ENCODE data around the gene GPR61.

The GPR61 gene

GRCh38 chr1:109578947-109579443 is 39.3 kb downstream of the GPR61 start:
- no peak for DNase-seq

GRCh38 chr1:109579491-109579890 is 39.8 kb downstream of the GPR61 start:
- no peak for DNase-seq

GRCh38 chr1:109582021-109582420 is 42.3 kb downstream of the GPR61 start:
- no peak for DNase-seq

DNA sequence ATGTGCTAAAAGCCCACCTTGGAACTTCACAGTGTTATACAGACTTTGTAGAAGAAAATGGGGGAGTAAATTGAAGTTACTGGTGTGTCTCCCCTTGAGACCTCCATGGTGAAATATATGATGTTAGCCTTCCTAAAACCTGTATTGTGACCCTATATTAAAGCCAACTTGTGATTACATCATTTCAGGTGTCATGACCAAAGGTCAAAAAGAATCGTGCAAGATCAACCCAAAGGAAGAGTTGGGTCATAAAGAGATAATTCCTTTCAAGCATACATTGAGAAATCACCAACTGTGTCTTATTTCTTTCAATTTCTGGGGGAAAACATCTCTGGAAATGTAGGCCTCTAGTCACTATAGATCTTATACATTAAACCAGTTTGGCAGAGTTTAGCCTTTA is 45.1 kb downstream of the GPR61 start:
- DNase-seq, result no peak

DNA sequence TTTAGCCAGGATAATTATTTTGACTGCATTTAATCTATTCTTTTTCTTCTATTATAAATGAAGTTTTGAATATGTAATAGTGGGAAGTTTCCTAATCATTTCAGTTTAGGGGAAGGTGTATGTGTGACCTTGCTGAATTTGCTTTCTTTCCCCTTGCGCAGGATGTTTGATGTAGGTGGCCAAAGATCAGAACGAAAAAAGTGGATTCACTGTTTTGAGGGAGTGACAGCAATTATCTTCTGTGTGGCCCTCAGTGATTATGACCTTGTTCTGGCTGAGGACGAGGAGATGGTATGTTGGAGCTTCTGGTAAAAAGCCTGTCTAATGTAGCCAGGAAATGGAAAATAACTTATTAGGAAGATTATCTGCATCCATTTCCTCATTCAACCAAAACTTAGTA is 46.4 kb downstream of the GPR61 start:
- DNase-seq, result no peak

DNA sequence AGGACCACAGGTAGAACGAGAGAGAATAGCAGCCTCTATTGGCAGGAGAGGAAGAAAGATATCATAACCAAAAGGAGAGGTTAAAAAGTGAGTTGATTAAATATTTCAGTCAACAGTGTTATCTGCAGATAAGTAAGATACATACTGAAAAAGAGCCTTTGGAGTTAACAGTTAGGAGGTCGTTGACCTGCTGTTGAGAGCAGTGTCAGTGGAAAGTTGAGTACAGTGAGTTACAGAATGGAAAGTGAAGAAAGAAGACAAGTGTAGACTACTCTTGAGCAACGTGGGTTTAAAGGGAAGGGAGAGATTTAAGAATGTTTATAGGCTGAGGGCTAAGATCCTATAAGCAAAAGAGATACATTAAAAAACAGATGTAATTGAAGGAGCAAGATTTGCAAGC is 49.5 kb downstream of the GPR61 start:
- DNase-seq, result no peak

DNA sequence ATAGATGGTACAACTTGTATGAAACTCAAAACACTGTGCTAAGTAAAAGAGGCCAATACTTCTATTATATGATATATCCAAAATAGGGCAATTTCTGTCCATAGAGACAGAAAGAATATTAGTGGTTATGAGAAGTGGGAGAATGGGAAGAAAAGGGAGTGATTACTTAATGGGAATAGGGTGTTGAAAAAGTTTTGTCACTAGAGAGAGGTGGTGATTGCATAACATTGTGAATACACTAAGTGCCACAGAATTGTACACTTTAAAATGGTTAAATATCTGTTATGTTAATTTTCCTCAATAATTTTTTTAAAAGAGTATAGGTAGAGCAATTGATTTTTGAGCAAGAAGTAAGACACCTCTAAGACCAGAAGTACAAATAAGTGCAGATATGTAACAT is 50.0 kb downstream of the GPR61 start:
- no peak for DNase-seq

GRCh38 chr1:109592916-109593315 is 53.2 kb downstream of the GPR61 start:
- no peak for DNase-seq

- DNase-seq, result no peak
Measured at GRCh38 chr1:109595531-109595930, 55.9 kb downstream of the GPR61 start.

Data from NCI-H1417 (cell line).